PC-9 (cell line): ENCODE data around the gene EP400. TPM values are rescaled to one million over a fixed set of nuclear protein-coding genes. Genes with fewer than 3 reads are reported as not detected.

Experiments
- BruUV-seq: library from RNA; stranded (reverse); fragments of 400-500 nt; replicated peaks from 2 replicates; lab custom pipeline; 2021; lab: Mats Ljungman, UMichigan
- CTCF ChIA-PET: fragments of 300-600 bp; sonication (Branson Sonifier 250); formaldehyde crosslinking; loops from one replicate; lab custom pipeline; 2022; ENCODE audit warnings: antibody characterized with exemption; lab: Charles Lee
- POLR2A ChIA-PET: fragments of 300-600 bp; sonication (Branson Sonifier 250); formaldehyde crosslinking; loops from one replicate; lab custom pipeline; 2022; ENCODE audit warnings: antibody characterized with exemption; ENCODE audit not compliant: unreplicated experiment; lab: Charles Lee
- DNase-seq, 2 experiments: peaks; one replicate each; pipeline versions ENCODE4 v3.0.0 to v3.0.0-alpha.2; 2015 to 2022; ENCODE audit warnings: mixed read lengths in 1 of 2
- H2AFZ ChIP-seq: fragments of 200-600 bp; sonication (generic); 2 replicates; pipeline ENCODE4 v1.8.1; 2017; ENCODE audit warnings: antibody characterized with exemption
- H3F3A ChIP-seq: fragments of 200-600 bp; sonication (generic); 2 replicates; pipeline ENCODE4 v1.8.1; 2017; ENCODE audit warnings: antibody characterized with exemption, mild to moderate bottlenecking, low read depth; ENCODE audit not compliant: insufficient read depth
- H3K27ac ChIP-seq: fragments of 200-600 bp; sonication (generic); 2 replicates; pipeline ENCODE4 v1.6.1; 2016; ENCODE audit warnings: mixed run types
- H3K27me3 ChIP-seq: fragments of 200-600 bp; sonication (generic); 2 replicates; pipeline ENCODE4 v1.6.1; 2016; ENCODE audit warnings: low read depth, mixed run types; ENCODE audit not compliant: insufficient read depth
- H3K36me3 ChIP-seq: fragments of 200-600 bp; sonication (generic); 2 replicates; pipeline ENCODE4 v1.6.1; 2016; ENCODE audit warnings: low read depth, mixed run types
- H3K4me1 ChIP-seq: fragments of 200-600 bp; sonication (generic); replicated peaks from 2 replicates; pipeline ENCODE4 v1.6.1; 2016; ENCODE audit warnings: mixed run types; ENCODE audit not compliant: insufficient read depth
- H3K4me2 ChIP-seq: fragments of 200-600 bp; sonication (generic); 2 replicates; pipeline ENCODE4 v1.6.1; 2017; ENCODE audit warnings: mixed run types
- H3K4me3 ChIP-seq: fragments of 200-600 bp; sonication (generic); 2 replicates; pipeline ENCODE4 v1.6.1; 2016; ENCODE audit warnings: mixed run types
- H3K79me2 ChIP-seq: fragments of 200-600 bp; sonication (generic); 2 replicates; pipeline ENCODE4 v1.6.1; 2017; ENCODE audit warnings: low read depth, mixed run types
- H3K9me2 ChIP-seq: fragments of 200-600 bp; sonication (generic); 2 replicates; pipeline ENCODE4 v1.8.1; 2017; ENCODE audit warnings: mild to moderate bottlenecking; ENCODE audit not compliant: insufficient read depth
- H3K9me3 ChIP-seq: fragments of 200-600 bp; sonication (generic); 2 replicates; pipeline ENCODE4 v1.8.1; 2016; ENCODE audit warnings: low read depth; ENCODE audit not compliant: insufficient read depth
- H4K20me1 ChIP-seq: fragments of 200-600 bp; sonication (generic); 2 replicates; pipeline ENCODE4 v1.8.1; 2017; ENCODE audit not compliant: insufficient read depth
- CTCF ChIP-seq: fragments of 200-600 bp; sonication (generic); conservative IDR thresholded peaks from 2 replicates; pipeline ENCODE4 v1.6.1; 2017; ENCODE audit warnings: mixed run types, antibody characterized with exemption, mild to moderate bottlenecking, moderate library complexity
- EZH2 ChIP-seq: fragments of 200-600 bp; sonication (generic); IDR thresholded peaks from 2 replicates; pipeline ENCODE4 v1.8.0; 2017; ENCODE audit warnings: antibody characterized with exemption, low read depth
- intact Hi-C: fragments of 100-400 bp; cut with micrococcal nuclease; formaldehyde crosslinking; loops from one replicate; pipeline ENCODE4 v1.10.0; 2022; ENCODE audit not compliant: unreplicated experiment
- total RNA-seq: library from RNA; stranded (reverse); gene quantifications from 2 replicates; pipeline ENCODE4 v1.2.3, GENCODE V29; 2021

EP400 gene
- total RNA-seq, 1 experiment from 2014 or later = 50.3 TPM

- no TSS peak for BruUV-seq
- Histone ChIP-seq H3K27ac (no peak overlapping the region), H3K9me2 (no peaks in the 10 kb centered on the region), H3K27me3 (no peaks in the 10 kb centered on the region), H3K36me3 (peaks cover 59% of the 10 kb centered on the region), H3K4me1 (no peaks in the 10 kb centered on the region), H3K4me3 (no peak overlapping the region), H3K9me3 (no peaks in the 10 kb centered on the region), H3K4me2 (no peak overlapping the region), H4K20me1 (peaks cover 9% of the 10 kb centered on the region; the same call in 1 of the 2 replicates), H3F3A (peaks cover 11% of the 10 kb centered on the region), H2AFZ (no peak overlapping the region), H3K79me2 (no peaks in the 10 kb centered on the region)
- ChIA-PET POLR2A (no interaction called here), CTCF (no interaction called here)
- intact Hi-C loops = no loop called here
- TF ChIP-seq EZH2 (no peak), CTCF (no peak)
- DNase-seq = no peak
Measured at GRCh38 chr12:132025526-132025925, 75.8 kb downstream of the EP400 start.

- no peaks in the 10 kb centered on the region for H3K9me3 ChIP-seq
- H3K79me2 ChIP-seq = no peaks in the 10 kb centered on the region
- TF ChIP-seq EZH2 (no peak), CTCF (no peak)
- BruUV-seq = no TSS peak
- H3K4me2 ChIP-seq = no peak overlapping the region
- no peak for DNase-seq
- ChIA-PET POLR2A (no interaction called here), CTCF (no interaction called here)
- H3K9me2 ChIP-seq = no peaks in the 10 kb centered on the region
- H2AFZ ChIP-seq = no peak overlapping the region
- no peak overlapping the region for H3K27ac ChIP-seq
- H3K27me3 ChIP-seq = no peaks in the 10 kb centered on the region
- intact Hi-C loops = no loop called here
- peaks cover 12% of the 10 kb centered on the region for H3F3A ChIP-seq
- no peaks in the 10 kb centered on the region for H3K4me1 ChIP-seq
- H3K36me3 ChIP-seq = peaks cover 65% of the 10 kb centered on the region
- H3K4me3 ChIP-seq = no peak overlapping the region
- H4K20me1 ChIP-seq = peaks cover 8% of the 10 kb centered on the region; the same call in 1 of the 2 replicates
Measured at GRCh38 chr12:132026061-132026795, 76.5 kb downstream of the EP400 start.

- Histone ChIP-seq H3K4me3 (no peak overlapping the region), H3K79me2 (no peaks in the 10 kb centered on the region), H3K27me3 (no peaks in the 10 kb centered on the region), H3K27ac (no peak overlapping the region), H3K9me2 (no peaks in the 10 kb centered on the region), H3F3A (peaks cover 12% of the 10 kb centered on the region), H3K4me1 (no peaks in the 10 kb centered on the region), H3K9me3 (no peaks in the 10 kb centered on the region), H3K4me2 (no peak overlapping the region), H3K36me3 (peaks cover 66% of the 10 kb centered on the region), H2AFZ (no peak overlapping the region), H4K20me1 (peaks cover 15% of the 10 kb centered on the region; the same call in 1 of the 2 replicates)
- no TSS peak for BruUV-seq
- DNase-seq = no peak
- TF ChIP-seq EZH2 (no peak), CTCF (no peak)
- intact Hi-C loops = no loop called here
- POLR2A ChIA-PET = no interaction called here
- CTCF ChIA-PET = no interaction called here
Measured at GRCh38 chr12:132026796-132027500, 77.2 kb downstream of the EP400 start.
